Kidney (tissue), 14 donors: ENCODE data around the gene PHF2. TPM values are rescaled to one million over a fixed set of nuclear protein-coding genes. Genes with fewer than 3 reads are reported as not detected.

Experiments used
- DNase-seq, 5 donors: peaks; one replicate each; pipeline ENCODE4 v3.0.0-alpha.2; 2013 to 2020
- FAIRE-seq: peaks from 2 replicates; lab custom pipeline; 2012; peaks lifted over from hg19 to GRCh38; lab: Jason Lieb, UNC
- H3K27ac ChIP-seq, 2 donors: one replicate each; pipeline ENCODE4 v1.7.0; 2013; ENCODE audit warnings: low read depth in 2 of 2, low read length in 2 of 2, inconsistent platforms in 1 of 2
- H3K27me3 ChIP-seq: one replicate; pipeline ENCODE4 v1.7.1; 2013; ENCODE audit warnings: low read length, inconsistent platforms; ENCODE audit not compliant: control insufficient read depth, insufficient read depth
- H3K36me3 ChIP-seq, 3 donors: one replicate each; pipeline versions ENCODE4 v1.7.0 to v1.7.1; 2013; ENCODE audit warnings: low read length in 3 of 3, control low read depth in 1 of 3, inconsistent platforms in 1 of 3; ENCODE audit not compliant: insufficient read depth in 3 of 3, control insufficient read depth in 2 of 3
- H3K4me1 ChIP-seq, 3 donors: one replicate each; pipeline versions ENCODE4 v1.7.0 to v1.7.1; 2013; ENCODE audit warnings: low read length in 3 of 3, inconsistent platforms in 1 of 3, low read depth in 1 of 3; ENCODE audit not compliant: control insufficient read depth in 2 of 3, insufficient read depth in 2 of 3
- H3K4me3 ChIP-seq, 3 donors: one replicate each; pipeline versions ENCODE4 v1.7.0 to v1.8.1; 2013; ENCODE audit warnings: low read length in 3 of 3, control low read depth in 1 of 3, inconsistent platforms in 1 of 3
- H3K9ac ChIP-seq, 3 donors: one replicate each; pipeline versions ENCODE4 v1.7.0 to v1.7.1; 2013; ENCODE audit warnings: low read length in 3 of 3, control low read depth in 1 of 3, inconsistent platforms in 1 of 3
- H3K9me3 ChIP-seq, 3 donors: one replicate each; pipeline versions ENCODE4 v1.7.0 to v1.7.1; 2013; ENCODE audit warnings: low read length in 3 of 3, control low read depth in 1 of 3, inconsistent platforms in 1 of 3; ENCODE audit not compliant: control insufficient read depth in 2 of 3, insufficient read depth in 1 of 3
- intact Hi-C: fragments of 100-400 bp; cut with DNase I; formaldehyde crosslinking; loops from one replicate; pipeline ENCODE4 v1.11.1; 2022
- polyA plus RNA-seq: library from polyadenylated mRNA; stranded (reverse); fragments of 350-450 nt; fragmentation: Illumina TruSeq; extraction: RNeasy Lipid Tissue Mini Kit (QIAGEN cat#74804); gene quantifications from one replicate; pipeline ENCODE4 v1.2.3, GENCODE V29; 2014; ENCODE audit warnings: low read depth, low replicate concordance; ENCODE audit not compliant: insufficient read depth
- total RNA-seq: library from RNA; stranded (reverse); fragmentation: NEBNext Ultra II Directional; extraction: Animal tissue kit (Norgen Biotek cat#: 25700); gene quantifications from one replicate; pipeline ENCODE4 v1.2.1, GENCODE V29; 2021
- TF ChIP-seq, protein P1 (sequence below): IDR thresholded peaks from 3 replicates; pipeline ENCODE4 v1.5.1; 2012; ENCODE audit warnings: mild to moderate bottlenecking, moderate library complexity, borderline replicate concordance; ENCODE audit not compliant: insufficient read depth; ENCODE audit errors: extremely low read depth
- donor health status: control.
- donor health status: control.
- donor health status: control.
- donor health status: control.
- donor health status: control.
- donor health status: DM: yes; HTN: yes; CAD: no.
- donor health status: Normal renal cell carcinoma (clear cell type).

PHF2 gene
- total and polyA plus RNA-seq, 2 donors from 2014 or later, result 10.2 to 30.7 TPM

GRCh38 chr9:93562157-93562556, 14.2 kb upstream of the PHF2 start:
- DNase-seq (no peak), FAIRE-seq (no peak)
- intact Hi-C loops, result no loop called here
- TF ChIP-seq, protein P1, sequence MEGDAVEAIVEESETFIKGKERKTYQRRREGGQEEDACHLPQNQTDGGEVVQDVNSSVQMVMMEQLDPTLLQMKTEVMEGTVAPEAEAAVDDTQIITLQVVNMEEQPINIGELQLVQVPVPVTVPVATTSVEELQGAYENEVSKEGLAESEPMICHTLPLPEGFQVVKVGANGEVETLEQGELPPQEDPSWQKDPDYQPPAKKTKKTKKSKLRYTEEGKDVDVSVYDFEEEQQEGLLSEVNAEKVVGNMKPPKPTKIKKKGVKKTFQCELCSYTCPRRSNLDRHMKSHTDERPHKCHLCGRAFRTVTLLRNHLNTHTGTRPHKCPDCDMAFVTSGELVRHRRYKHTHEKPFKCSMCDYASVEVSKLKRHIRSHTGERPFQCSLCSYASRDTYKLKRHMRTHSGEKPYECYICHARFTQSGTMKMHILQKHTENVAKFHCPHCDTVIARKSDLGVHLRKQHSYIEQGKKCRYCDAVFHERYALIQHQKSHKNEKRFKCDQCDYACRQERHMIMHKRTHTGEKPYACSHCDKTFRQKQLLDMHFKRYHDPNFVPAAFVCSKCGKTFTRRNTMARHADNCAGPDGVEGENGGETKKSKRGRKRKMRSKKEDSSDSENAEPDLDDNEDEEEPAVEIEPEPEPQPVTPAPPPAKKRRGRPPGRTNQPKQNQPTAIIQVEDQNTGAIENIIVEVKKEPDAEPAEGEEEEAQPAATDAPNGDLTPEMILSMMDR, result no peak
- H3K4me1 ChIP-seq, result peaks cover 0 to 4% (median 3%) of the 10 kb centered on the region in 3 donors
- peaks cover 6 to 56% (median 36%) of the 10 kb centered on the region in 3 donors for H3K36me3 ChIP-seq
- H3K9ac ChIP-seq, result no peak overlapping the region
- H3K4me3 ChIP-seq, result no peak overlapping the region
- H3K9me3 ChIP-seq, result no peaks in the 10 kb centered on the region
- H3K27me3 ChIP-seq, result no peaks in the 10 kb centered on the region
- H3K27ac ChIP-seq, result no peak overlapping the region

- no peak overlapping the region for H3K4me3 ChIP-seq
- no peaks in the 10 kb centered on the region for H3K9me3 ChIP-seq
- H3K4me1 ChIP-seq, result peaks cover 0 to 10% (median 9%) of the 10 kb centered on the region in 3 donors
- TF ChIP-seq, protein P1, result no peak
- H3K9ac ChIP-seq, result no peak overlapping the region
- no peak overlapping the region for H3K27ac ChIP-seq
- intact Hi-C loops, result no loop called here
- H3K36me3 ChIP-seq, result peaks cover 6 to 30% (median 18%) of the 10 kb centered on the region in 3 donors
- no peaks in the 10 kb centered on the region for H3K27me3 ChIP-seq
- FAIRE-seq, result no peak
- no peak for DNase-seq
Observed at GRCh38 chr9:93565089-93565488, 11.3 kb upstream of the PHF2 start.

DNA sequence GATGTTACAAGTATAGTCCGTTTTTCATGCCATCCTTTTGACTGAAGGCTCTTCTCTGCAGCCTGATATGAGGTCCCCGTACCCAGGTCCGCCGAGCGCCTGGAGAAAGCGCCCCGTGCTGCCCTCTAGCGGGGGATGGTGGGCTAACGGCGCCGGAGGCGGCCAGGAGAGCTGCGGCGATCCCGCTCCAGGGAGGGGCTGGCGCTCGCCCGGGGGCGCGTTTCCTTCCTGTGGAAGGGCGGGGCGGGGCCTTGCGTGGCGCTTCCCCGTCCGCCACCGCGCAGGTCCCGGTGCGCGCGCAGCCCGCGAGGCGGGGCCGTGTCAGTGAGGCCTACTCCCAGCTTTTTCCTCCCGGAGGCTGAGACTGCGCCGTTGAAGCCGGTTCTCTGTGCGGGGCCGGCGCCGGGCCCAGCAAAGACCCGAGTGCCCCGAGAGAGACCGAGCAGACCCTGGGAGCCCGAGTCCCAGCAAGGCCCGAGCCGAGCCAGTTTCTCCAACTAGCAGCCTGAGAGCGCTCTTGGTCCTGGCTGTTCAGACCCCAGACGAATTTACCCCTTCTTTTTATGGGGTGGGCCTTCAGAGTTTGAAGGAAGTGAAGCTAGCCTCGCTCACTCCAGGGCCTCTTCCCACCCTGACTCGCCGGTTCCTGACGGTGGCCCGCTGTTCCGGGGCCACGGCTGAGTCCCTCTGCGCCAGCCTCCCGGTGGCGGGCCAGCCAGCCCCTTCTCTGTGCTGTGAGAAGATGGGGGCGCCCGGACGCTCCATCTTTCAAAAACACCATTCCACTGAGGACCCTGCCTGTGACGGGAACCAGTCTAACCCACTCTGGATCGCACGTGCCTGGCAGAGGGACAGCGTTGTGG, 9.7 kb upstream of the PHF2 start:
- no peaks in the 10 kb centered on the region for H3K9me3 ChIP-seq
- peak overlapping the region; percentile 27 to 86 (median 39) for H3K9ac ChIP-seq
- H3K4me1 ChIP-seq, result peaks cover 0 to 10% (median 9%) of the 10 kb centered on the region in 3 donors
- DNase-seq (peak; percentile 98 to 99 (median 99)), FAIRE-seq (no peak)
- intact Hi-C loops, result no loop called here
- peaks cover 6 to 26% (median 18%) of the 10 kb centered on the region in 3 donors for H3K36me3 ChIP-seq
- H3K27me3 ChIP-seq, result no peaks in the 10 kb centered on the region
- peak overlapping the region; percentile 80 to 88 for H3K27ac ChIP-seq
- TF ChIP-seq, protein P1, result peak; percentile 89
- peak overlapping the region; percentile 56 to 73 (median 57) for H3K4me3 ChIP-seq
